GM12878 (cell line): ENCODE data around the gene ZNF850. TPM values are rescaled to one million over a fixed set of nuclear protein-coding genes. Genes with fewer than 3 reads are reported as not detected.
"Not testable (repeated sequence)": the region's sequence is repeated elsewhere in the genome, so short reads cannot be mapped to it uniquely, and the experiment has no call there.

ENCODE experiments used
- ATAC-seq: fragments of 200-7000 bp; cut with Tn5 transposase; 3 replicates; pipeline ENCODE4 v1.9.1; 2020; ENCODE audit warnings: mild to moderate bottlenecking, moderate library complexity
- BruUV-seq: library from RNA; stranded (reverse); fragments of 400-500 nt; replicated peaks from 2 replicates; lab custom pipeline; 2021; lab: Mats Ljungman, UMichigan
- CTCF ChIA-PET: fragments of 300-600 bp; sonication (Branson Sonifier 250); formaldehyde crosslinking; extraction: SDS; loops from one replicate; lab custom pipeline; 2021; ENCODE audit warnings: inconsistent platforms; lab: Yijun Ruan, JAX
- POLR2A ChIA-PET: fragments of 350-600 bp; formaldehyde crosslinking; extraction: SDS; loops from one replicate; lab custom pipeline; 2021; ENCODE audit warnings: inconsistent platforms; lab: Charles Lee
- RAD21 ChIA-PET: fragments of 300-600 bp; sonication (Branson Sonifier 250); formaldehyde crosslinking; loops from one replicate; lab custom pipeline; 2023; ENCODE audit warnings: antibody characterized with exemption; ENCODE audit not compliant: unreplicated experiment; lab: Charles Lee
- SMC1A ChIA-PET: fragments of 300-600 bp; sonication (Branson Sonifier 250); formaldehyde crosslinking; loops from one replicate; lab custom pipeline; 2023; ENCODE audit not compliant: unreplicated experiment, uncharacterized antibody; lab: Charles Lee
- DNase-seq: peaks from one replicate; pipeline ENCODE4 v3.0.0-alpha.2; 2011; ENCODE audit warnings: low read depth, low spot score
- FAIRE-seq: peaks from 3 replicates; lab custom pipeline; 2011; peaks lifted over from hg19 to GRCh38; lab: Jason Lieb, UNC
- H2AFZ ChIP-seq: 2 replicates; pipeline ENCODE4 v1.6.0; 2011; ENCODE audit warnings: low read depth, low read length, control low read depth; ENCODE audit not compliant: control insufficient read depth
- H3K27ac ChIP-seq: 2 replicates; pipeline ENCODE4 v1.5.1; 2011; ENCODE audit warnings: control low read depth; ENCODE audit not compliant: control insufficient read depth, insufficient read depth
- H3K27me3 ChIP-seq, 2 experiments: replicated peaks in 1 of 2; 2 replicates each; pipeline versions ENCODE4 v1.6.0 to v1.6.1; 2011; ENCODE audit warnings: low read length in 1 of 2; ENCODE audit not compliant: control insufficient read depth in 2 of 2, insufficient read depth in 2 of 2
- H3K36me3 ChIP-seq, 2 experiments: 2 replicates each; pipeline ENCODE4 v1.5.1; 2011; ENCODE audit warnings: low read length in 1 of 2; ENCODE audit not compliant: control insufficient read depth in 2 of 2, insufficient read depth in 2 of 2
- H3K4me1 ChIP-seq: 2 replicates; pipeline ENCODE4 v1.6.1; 2011; ENCODE audit warnings: mild to moderate bottlenecking, low read length, moderate library complexity, mixed read lengths; ENCODE audit not compliant: control insufficient read depth, insufficient read depth
- H3K4me2 ChIP-seq: 2 replicates; pipeline ENCODE4 v1.6.0; 2011; ENCODE audit warnings: control low read depth; ENCODE audit not compliant: control insufficient read depth, insufficient read depth
- H3K4me3 ChIP-seq: fragments of 200-600 bp; sonication (generic); 2 replicates; pipeline ENCODE4 v1.5.1; 2016
- H3K79me2 ChIP-seq: 2 replicates; pipeline ENCODE4 v1.6.0; 2011; ENCODE audit warnings: low read length; ENCODE audit not compliant: control insufficient read depth, insufficient read depth
- H3K9ac ChIP-seq: 2 replicates; pipeline ENCODE4 v1.8.0; 2011; ENCODE audit warnings: low read length, control low read depth, mixed read lengths; ENCODE audit not compliant: control insufficient read depth, insufficient read depth
- H3K9me3 ChIP-seq: replicated peaks from 3 replicates; pipeline ENCODE4 v1.5.1; 2011; ENCODE audit warnings: mild to moderate bottlenecking, low read length; ENCODE audit not compliant: control insufficient read depth, insufficient read depth
- H4K20me1 ChIP-seq: 2 replicates; pipeline ENCODE4 v1.6.0; 2011; ENCODE audit not compliant: control insufficient read depth, insufficient read depth
- BRCA1 ChIP-seq: IDR thresholded peaks from 2 replicates; pipeline ENCODE4 v1.6.1; 2011; ENCODE audit warnings: low read depth, low read length, improper control_type of control experiment
- RELB ChIP-seq: fragments of 450-650 bp; IDR thresholded peaks from 2 replicates; pipeline ENCODE4 v1.6.1; 2017; ENCODE audit warnings: low read depth, mild to moderate bottlenecking, moderate library complexity
- WGBS: methylation state at CpG from one replicate; pipeline ENCODE4 v1.1.6; 2016; ENCODE audit warnings: low lambda C conversion rate; ENCODE audit not compliant: insufficient replicate concordance, insufficient coverage; ENCODE audit errors: missing lambda C conversion rate; 5-methylcytosine and 5-hydroxymethylcytosine counted together
- in situ Hi-C: fragments of 300-500 bp; cut with MboI; formaldehyde crosslinking; loops from 9 replicates; pipeline ENCODE4 v1.14.3; 2018; ENCODE audit warnings: mixed read lengths
- intact Hi-C: fragments of 100-400 bp; cut with micrococcal nuclease; formaldehyde crosslinking; loops from one replicate; pipeline ENCODE4 v1.14.2; 2022; ENCODE audit not compliant: unreplicated experiment
- polyA plus RNA-seq, 11 experiments: library from polyadenylated mRNA; depleted of rRNA in 4 of 11; unstranded in 6 of 11; stranded (reverse) in 5 of 11; fragments of >200 nt; fragmentation: Nextera tagmentation in 4 of 11; fragmentation: Illumina TruSeq in 1 of 11; extraction: Ambion mirVana in 4 of 11; extraction: Trizol in 1 of 11; gene quantifications; 1 replicate in 1 of 11; 2 replicates in 10 of 11; pipeline versions ENCODE4 v1.2.1 to v1.2.3, GENCODE V29; 2011 to 2016; ENCODE audit warnings: inconsistent platforms in 2 of 11, missing spikeins in 2 of 11, low read depth in 1 of 11
- total RNA-seq, 4 experiments: library from RNA; depleted of rRNA in 3 of 4; stranded (reverse); fragments of >200 nt in 3 of 4; fragmentation: Illumina TruSeq in 1 of 4; extraction: Trizol in 1 of 4; gene quantifications; 2 replicates each; pipeline versions ENCODE4 v1.2.1 to v1.2.3, GENCODE V29; 2013 to 2021
- TF ChIP-seq, protein P1 (sequence below): fragments of 450-650 bp; IDR thresholded peaks from 2 replicates; pipeline ENCODE4 v1.6.1; 2014; ENCODE audit warnings: mild to moderate bottlenecking

ZNF850 gene
- total and polyA plus RNA-seq, 10 of the 15 experiments (the other 5 are each of a cell fraction or from before 2014, with no cell fraction given) = 0.44 to 6.4 (median 2.5) TPM

DNA sequence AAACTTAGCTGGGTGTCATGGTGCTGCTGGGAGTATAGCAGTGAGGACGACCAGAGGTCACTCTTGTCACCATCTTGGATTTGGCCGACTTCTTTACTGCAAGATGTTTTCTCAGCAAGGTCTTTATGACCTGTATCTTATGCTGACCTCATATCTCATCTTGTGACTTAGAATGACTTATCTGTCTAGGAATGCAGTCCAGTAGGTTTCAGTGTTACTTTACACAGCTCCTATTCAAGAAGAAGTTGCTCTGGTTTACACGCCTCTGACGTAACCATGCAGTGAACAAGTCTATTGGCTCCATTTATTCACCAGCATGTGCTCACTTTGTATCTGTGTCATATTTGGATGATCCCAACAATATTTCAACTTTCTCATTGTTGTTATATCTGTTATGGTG lies 26.7 kb downstream of the ZNF850 start:
- TF ChIP-seq RELB (no peak), BRCA1 (no peak)
- TF ChIP-seq, protein P1, sequence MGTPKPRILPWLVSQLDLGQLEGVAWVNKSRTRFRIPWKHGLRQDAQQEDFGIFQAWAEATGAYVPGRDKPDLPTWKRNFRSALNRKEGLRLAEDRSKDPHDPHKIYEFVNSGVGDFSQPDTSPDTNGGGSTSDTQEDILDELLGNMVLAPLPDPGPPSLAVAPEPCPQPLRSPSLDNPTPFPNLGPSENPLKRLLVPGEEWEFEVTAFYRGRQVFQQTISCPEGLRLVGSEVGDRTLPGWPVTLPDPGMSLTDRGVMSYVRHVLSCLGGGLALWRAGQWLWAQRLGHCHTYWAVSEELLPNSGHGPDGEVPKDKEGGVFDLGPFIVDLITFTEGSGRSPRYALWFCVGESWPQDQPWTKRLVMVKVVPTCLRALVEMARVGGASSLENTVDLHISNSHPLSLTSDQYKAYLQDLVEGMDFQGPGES = no peak
- Histone ChIP-seq H3K27me3 (no peaks in the 10 kb centered on the region), H4K20me1 (no peaks in the 10 kb centered on the region), H3K79me2 (no peaks in the 10 kb centered on the region), H3K9ac (no peak overlapping the region), H3K4me2 (no peak overlapping the region), H3K9me3 (peaks cover 46% of the 10 kb centered on the region), H3K4me3 (no peak overlapping the region), H3K27ac (no peak overlapping the region), H3K4me1 (no peaks in the 10 kb centered on the region), H3K36me3 (peaks cover 0 to 18% of the 10 kb centered on the region in 2 experiments; a peak in 2 of 4 replicates), H2AFZ (no peak overlapping the region)
- DNase-seq = no peak
- no TSS peak for BruUV-seq
- ChIA-PET RAD21 (no interaction called here), CTCF (no interaction called here), SMC1A (no interaction called here), POLR2A (no interaction called here)
- in situ Hi-C loops (no loop called here), intact Hi-C loops (no loop called here)
- no peak for FAIRE-seq
- no peak for ATAC-seq
- 98% methylated on average over 4 of the region's 4 CpGs for WGBS

DNA sequence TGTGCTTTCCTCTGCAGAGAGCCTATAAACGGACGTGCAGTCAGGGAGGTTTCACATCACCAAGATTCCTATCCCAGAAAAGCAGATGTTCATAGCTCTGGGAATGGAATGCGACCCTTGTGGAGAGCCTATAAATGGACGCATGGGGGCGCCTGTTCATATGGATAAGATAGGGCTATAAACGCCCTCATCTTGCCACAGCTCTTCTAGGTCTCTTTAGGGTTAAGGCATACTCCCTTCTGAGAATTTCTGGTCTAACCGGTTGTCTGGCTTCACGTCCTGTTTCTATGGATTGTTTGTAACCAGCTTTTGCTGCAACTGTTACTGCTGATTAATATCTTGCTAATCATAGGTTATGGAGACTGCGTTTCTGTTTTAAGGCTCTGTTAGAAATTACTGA lies 36.4 kb downstream of the ZNF850 start:
- H3K36me3 ChIP-seq, RAD21 ChIA-PET, H2AFZ ChIP-seq, FAIRE-seq, in situ Hi-C loops, H3K4me2 ChIP-seq, H3K9me3 ChIP-seq, H3K79me2 ChIP-seq, intact Hi-C loops, H3K27ac ChIP-seq, BruUV-seq, H4K20me1 ChIP-seq, ATAC-seq, H3K9ac ChIP-seq, H3K27me3 ChIP-seq, SMC1A ChIA-PET, DNase-seq, POLR2A ChIA-PET, H3K4me1 ChIP-seq, CTCF ChIA-PET, H3K4me3 ChIP-seq: not testable (repeated sequence)
- WGBS = 96% methylated on average over 5 of the region's 9 CpGs
